AG04449 (cell line): ENCODE data around the gene ANXA6.

Experiments used
- CTCF ChIA-PET: fragments of 350-600 bp; formaldehyde crosslinking; extraction: SDS; loops from one replicate; lab custom pipeline; 2021; ENCODE audit warnings: antibody characterized with exemption; lab: Yijun Ruan, JAX
- POLR2A ChIA-PET: fragments of 400-600, 350-600 bp; formaldehyde crosslinking; extraction: SDS; loops from one replicate; lab custom pipeline; 2020; ENCODE audit warnings: antibody characterized with exemption, inconsistent platforms; lab: Yijun Ruan, JAX
- DNase-seq: peaks from one replicate; pipeline ENCODE4 v3.0.0-alpha.2; 2010; ENCODE audit warnings: low read depth, low spot score
- H3K4me3 ChIP-seq: 2 replicates; pipeline ENCODE4 v1.5.1; 2011; ENCODE audit warnings: low read depth, mild to moderate bottlenecking, control low read depth, low read length
- CTCF ChIP-seq: IDR thresholded peaks from one replicate; pipeline ENCODE4 v1.5.1; 2011; ENCODE audit warnings: mild to moderate bottlenecking, moderate library complexity, low read length, control low read depth, inconsistent platforms; ENCODE audit not compliant: insufficient read depth; ENCODE audit errors: missing control alignments

ANXA6 gene

GRCh38 chr5:151156507-151157420 lies 815 bp downstream of the ANXA6 start:
- H3K4me3 ChIP-seq, result peak overlapping the region; percentile 91
- POLR2A ChIA-PET, result interaction anchor here (0.5 to 0.6 kb wide), 4 partner anchors 8 to 527 kb away, joined by 3 to 5 read pairs (median 4); partner anchors contain the start of gene GM2A
- TF ChIP-seq CTCF, result no peak
- no peak for DNase-seq
- CTCF ChIA-PET, result interaction anchor here (0.9 to 4.1 kb wide), 10 partner anchors 9 to 109 kb away, joined by 3 to 16 read pairs (median 6); no protein-coding TSS in a partner anchor

- DNase-seq, result peak; percentile 29
- CTCF ChIA-PET, result interaction anchor here (1.1 to 4.1 kb wide), 6 partner anchors 10 to 108 kb away, joined by 3 to 16 read pairs (median 8); no protein-coding TSS in a partner anchor
- POLR2A ChIA-PET, result interaction anchor here (0.7 to 0.9 kb wide), 2 partner anchors 10 to 30 kb away, joined by 3 to 5 read pairs; no protein-coding TSS in a partner anchor
- H3K4me3 ChIP-seq, result peak overlapping the region; percentile 91
- peak; percentile 13 for TF ChIP-seq CTCF
Measured at GRCh38 chr5:151155775-151156506, 1.6 kb downstream of the ANXA6 start.

GRCh38 chr5:151154931-151155774 lies 2.4 kb downstream of the ANXA6 start:
- DNase-seq, result no peak
- ChIA-PET CTCF (interaction anchor here (1.0 to 4.1 kb wide), 6 partner anchors 11 to 104 kb away, joined by 3 to 21 read pairs (median 12); no protein-coding TSS in a partner anchor), POLR2A (interaction anchor here (0.7 to 0.9 kb wide), 2 partner anchors 9 to 29 kb away, joined by 3 to 5 read pairs; no protein-coding TSS in a partner anchor)
- no peak for TF ChIP-seq CTCF
- peak overlapping the region; percentile 91 for H3K4me3 ChIP-seq

GRCh38 chr5:151153766-151154272 lies 3.8 kb downstream of the ANXA6 start:
- no peak for TF ChIP-seq CTCF
- no peak for DNase-seq
- H3K4me3 ChIP-seq, result no peak overlapping the region
- ChIA-PET POLR2A (no interaction called here), CTCF (interaction anchor here (1.2 to 3.3 kb wide), 5 partner anchors 13 to 102 kb away, joined by 3 to 21 read pairs (median 3); no protein-coding TSS in a partner anchor)

- DNase-seq, result no peak
- ChIA-PET POLR2A (no interaction called here), CTCF (interaction anchor here (0.7 to 6.2 kb wide), 7 partner anchors 12 to 151 kb away, joined by 3 to 46 read pairs (median 3); no protein-coding TSS in a partner anchor)
- no peak for TF ChIP-seq CTCF
- no peak overlapping the region; the same call in 1 of the 2 replicates for H3K4me3 ChIP-seq
Measured at GRCh38 chr5:151153300-151153699, 4.3 kb downstream of the ANXA6 start.
